Measurements from ENCODE around the gene MMD2. TPM values are rescaled to one million over a fixed set of nuclear protein-coding genes. Genes with fewer than 3 reads are reported as not detected.
"Not testable (repeated sequence)": the region's sequence is repeated elsewhere in the genome, so short reads cannot be mapped to it uniquely, and the experiment has no call there.

MMD2 gene
- total RNA-seq, 2 donors from 2014 or later, result 0.19 TPM; not detected in 1

DNA sequence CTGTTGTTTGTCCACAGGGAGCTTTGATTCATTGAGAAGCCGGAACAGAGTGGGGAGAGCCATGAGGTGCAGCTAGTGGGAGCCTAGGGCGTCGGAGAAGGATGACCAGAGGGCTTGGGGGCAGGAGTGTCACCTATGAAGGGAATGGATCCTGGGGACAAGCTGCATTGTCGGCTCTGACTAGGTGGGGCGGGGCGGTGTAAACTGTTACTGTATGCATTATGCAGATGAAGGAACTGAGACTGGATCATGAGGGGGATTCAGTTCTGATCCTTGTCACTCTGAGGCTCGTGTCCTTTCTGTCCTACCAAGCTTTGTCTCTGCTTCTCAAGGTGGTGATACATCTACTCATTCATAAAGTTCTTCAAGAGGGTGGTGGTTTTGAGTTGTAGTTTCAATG lies 39.9 kb upstream of the MMD2 start:
- H3K9me3 ChIP-seq, result no peaks in the 10 kb centered on the region
- H3K27ac ChIP-seq, result no peak overlapping the region
- no peaks in the 10 kb centered on the region for H3K4me1 ChIP-seq
- no peak for DNase-seq (ENCODE audit: low spot score)
- H3K4me3 ChIP-seq, result no peak overlapping the region
- no peaks in the 10 kb centered on the region for H3K27me3 ChIP-seq
- TF ChIP-seq, protein P1, sequence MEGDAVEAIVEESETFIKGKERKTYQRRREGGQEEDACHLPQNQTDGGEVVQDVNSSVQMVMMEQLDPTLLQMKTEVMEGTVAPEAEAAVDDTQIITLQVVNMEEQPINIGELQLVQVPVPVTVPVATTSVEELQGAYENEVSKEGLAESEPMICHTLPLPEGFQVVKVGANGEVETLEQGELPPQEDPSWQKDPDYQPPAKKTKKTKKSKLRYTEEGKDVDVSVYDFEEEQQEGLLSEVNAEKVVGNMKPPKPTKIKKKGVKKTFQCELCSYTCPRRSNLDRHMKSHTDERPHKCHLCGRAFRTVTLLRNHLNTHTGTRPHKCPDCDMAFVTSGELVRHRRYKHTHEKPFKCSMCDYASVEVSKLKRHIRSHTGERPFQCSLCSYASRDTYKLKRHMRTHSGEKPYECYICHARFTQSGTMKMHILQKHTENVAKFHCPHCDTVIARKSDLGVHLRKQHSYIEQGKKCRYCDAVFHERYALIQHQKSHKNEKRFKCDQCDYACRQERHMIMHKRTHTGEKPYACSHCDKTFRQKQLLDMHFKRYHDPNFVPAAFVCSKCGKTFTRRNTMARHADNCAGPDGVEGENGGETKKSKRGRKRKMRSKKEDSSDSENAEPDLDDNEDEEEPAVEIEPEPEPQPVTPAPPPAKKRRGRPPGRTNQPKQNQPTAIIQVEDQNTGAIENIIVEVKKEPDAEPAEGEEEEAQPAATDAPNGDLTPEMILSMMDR (IDR thresholded peaks at IDR 0.05), result no peak
- peaks cover 27% of the 10 kb centered on the region for H3K36me3 ChIP-seq

DNA sequence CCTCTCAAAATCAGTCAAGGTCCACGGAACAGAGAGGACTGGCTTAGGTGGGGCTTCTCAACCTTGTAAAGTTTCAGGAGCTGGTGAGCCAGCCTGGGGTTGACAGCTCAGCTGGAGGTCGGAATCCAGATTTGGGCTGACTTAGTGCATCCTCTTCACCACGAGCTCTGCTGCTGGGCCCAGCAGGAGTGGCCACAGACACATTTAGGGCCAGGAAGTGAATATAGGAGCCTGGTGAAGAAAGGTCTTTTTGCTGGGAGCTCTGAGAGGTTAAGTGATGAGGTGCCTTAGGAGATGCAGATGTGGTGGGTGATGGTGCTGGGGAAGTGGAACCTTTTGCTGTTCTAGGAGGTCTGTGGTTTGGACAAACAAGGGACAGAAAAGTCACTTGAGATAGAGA lies 39.3 kb upstream of the MMD2 start:
- H3K36me3 ChIP-seq, result peaks cover 31% of the 10 kb centered on the region
- H3K9me3 ChIP-seq, result no peaks in the 10 kb centered on the region
- no peak overlapping the region for H3K27ac ChIP-seq
- no peaks in the 10 kb centered on the region for H3K27me3 ChIP-seq
- no peaks in the 10 kb centered on the region for H3K4me1 ChIP-seq
- no peak for DNase-seq (ENCODE audit: low spot score)
- TF ChIP-seq, protein P1 (IDR thresholded peaks at IDR 0.05), result no peak
- H3K4me3 ChIP-seq, result no peak overlapping the region

DNA sequence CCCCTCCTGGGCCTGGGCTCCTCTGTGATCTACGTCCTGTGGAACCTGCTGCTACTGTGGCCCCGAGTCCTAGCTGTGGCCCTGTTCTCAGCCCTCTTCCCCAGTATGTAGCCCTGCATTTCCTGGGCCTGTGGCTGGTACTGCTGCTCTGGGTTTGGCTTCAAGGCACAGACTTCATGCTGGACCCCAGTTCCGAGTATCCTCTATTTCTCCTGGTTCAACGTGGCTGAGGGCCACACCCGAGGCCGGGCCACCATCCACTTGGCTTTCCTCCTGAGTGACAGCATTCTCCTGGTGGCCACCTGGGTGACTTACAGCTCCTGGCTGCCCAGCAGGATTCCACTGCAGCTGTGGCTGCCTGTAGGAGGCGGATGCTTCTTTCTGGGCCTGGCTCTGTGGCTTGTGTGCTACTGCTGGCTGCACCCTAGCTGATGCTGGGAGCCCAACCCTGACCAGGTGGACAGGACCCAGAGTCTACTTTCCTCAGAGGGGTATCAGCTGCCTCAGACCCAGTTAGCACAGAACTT lies 37.8 kb upstream of the MMD2 start:
- no peaks in the 10 kb centered on the region for H3K27me3 ChIP-seq
- TF ChIP-seq, protein P1 (IDR thresholded peaks at IDR 0.05), result no peak
- H3K4me3 ChIP-seq, result no peak overlapping the region
- H3K36me3 ChIP-seq, result peaks cover 40% of the 10 kb centered on the region
- no peaks in the 10 kb centered on the region for H3K9me3 ChIP-seq
- no peak overlapping the region for H3K27ac ChIP-seq
- H3K4me1 ChIP-seq, result no peaks in the 10 kb centered on the region
- no peak for DNase-seq (ENCODE audit: low spot score)

DNA sequence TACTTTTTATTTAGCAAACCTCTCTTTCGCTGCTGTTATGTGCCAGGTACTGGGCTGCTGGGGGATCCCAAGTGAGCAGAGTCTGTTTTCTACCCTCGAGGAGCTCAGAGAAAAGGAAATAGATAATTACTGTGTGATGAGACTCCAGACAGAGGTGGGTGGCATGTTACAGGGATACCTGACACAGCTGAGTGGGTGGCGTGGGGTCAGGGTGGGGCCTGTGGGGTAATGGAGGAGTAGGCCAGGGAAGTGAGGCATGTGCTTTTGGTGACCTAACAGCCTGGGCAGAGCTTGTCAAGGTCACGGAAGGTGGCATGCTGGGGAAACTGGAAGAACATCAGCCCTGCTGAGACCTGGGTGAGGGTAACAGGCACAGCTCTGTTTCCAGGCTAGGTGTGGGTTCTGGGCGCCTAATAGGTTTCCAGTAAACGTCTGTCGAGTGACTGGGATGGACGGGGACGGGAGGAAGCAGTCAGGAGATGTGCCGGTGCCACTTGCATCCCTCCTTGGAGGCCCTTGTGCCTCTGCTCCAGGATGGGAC lies 36.5 kb upstream of the MMD2 start:
- Histone ChIP-seq H3K4me3 (no peak overlapping the region), H3K9me3 (no peaks in the 10 kb centered on the region), H3K27me3 (no peaks in the 10 kb centered on the region), H3K4me1 (no peaks in the 10 kb centered on the region), H3K27ac (no peak overlapping the region), H3K36me3 (peaks cover 40% of the 10 kb centered on the region)
- TF ChIP-seq, protein P1 (IDR thresholded peaks at IDR 0.05), result no peak
- DNase-seq (ENCODE audit: low spot score), result no peak

DNA sequence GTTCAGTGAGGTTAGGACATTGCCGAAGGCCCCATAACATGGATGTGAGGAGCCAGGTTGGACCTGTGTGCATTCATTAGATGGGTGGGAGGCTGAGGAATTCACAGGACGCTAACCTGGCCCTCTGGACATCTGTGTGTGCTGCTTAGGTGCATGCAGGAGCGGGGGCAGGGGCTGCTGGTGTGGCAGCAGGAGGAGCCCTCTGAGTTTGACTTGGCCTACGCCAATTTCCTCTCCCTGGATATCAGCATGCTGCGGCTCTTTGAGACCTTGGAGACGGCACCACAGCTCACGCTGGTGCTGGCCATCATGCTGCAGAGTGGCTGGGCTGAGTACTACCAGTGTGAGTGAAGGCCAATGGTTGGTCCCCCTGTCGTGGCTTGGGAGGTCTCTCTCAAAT lies 34.5 kb upstream of the MMD2 start:
- no peak for DNase-seq (ENCODE audit: low spot score)

DNA sequence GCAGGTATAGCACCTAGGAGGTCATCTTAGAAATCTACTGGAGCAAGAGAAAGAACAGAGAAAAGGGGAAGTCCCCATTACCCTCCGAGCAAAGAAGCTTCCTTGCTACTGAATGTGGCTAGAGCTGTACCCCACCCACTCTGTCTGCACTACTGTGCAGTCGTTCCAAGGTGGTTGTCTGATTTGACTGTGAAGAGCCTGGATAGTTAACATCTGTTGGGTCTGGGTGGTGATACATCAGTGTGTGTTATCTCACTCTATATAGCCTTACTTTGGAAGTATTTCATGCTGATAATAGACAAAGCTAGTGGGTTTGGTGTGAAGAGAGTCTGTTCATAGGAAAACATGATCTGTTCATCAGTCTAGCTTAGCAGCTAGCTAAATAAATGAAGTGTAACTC lies 23.8 kb upstream of the MMD2 start:
- DNase-seq (ENCODE audit: low spot score); H3K9me3 ChIP-seq; H3K27ac ChIP-seq; H3K4me3 ChIP-seq; H3K4me1 ChIP-seq; H3K27me3 ChIP-seq: not testable (repeated sequence)
- peaks cover 40% of the 10 kb centered on the region for H3K36me3 ChIP-seq

More for the DNA sequence above, 34.5 kb upstream of the MMD2 start:
- peaks cover 51% of the 10 kb centered on the region for H3K36me3 ChIP-seq
- no peaks in the 10 kb centered on the region for H3K9me3 ChIP-seq
- TF ChIP-seq, protein P1 (IDR thresholded peaks at IDR 0.05), result no peak
- H3K4me3 ChIP-seq, result no peak overlapping the region
- no peaks in the 10 kb centered on the region for H3K4me1 ChIP-seq
- no peaks in the 10 kb centered on the region for H3K27me3 ChIP-seq
- H3K27ac ChIP-seq, result no peak overlapping the region

DNA sequence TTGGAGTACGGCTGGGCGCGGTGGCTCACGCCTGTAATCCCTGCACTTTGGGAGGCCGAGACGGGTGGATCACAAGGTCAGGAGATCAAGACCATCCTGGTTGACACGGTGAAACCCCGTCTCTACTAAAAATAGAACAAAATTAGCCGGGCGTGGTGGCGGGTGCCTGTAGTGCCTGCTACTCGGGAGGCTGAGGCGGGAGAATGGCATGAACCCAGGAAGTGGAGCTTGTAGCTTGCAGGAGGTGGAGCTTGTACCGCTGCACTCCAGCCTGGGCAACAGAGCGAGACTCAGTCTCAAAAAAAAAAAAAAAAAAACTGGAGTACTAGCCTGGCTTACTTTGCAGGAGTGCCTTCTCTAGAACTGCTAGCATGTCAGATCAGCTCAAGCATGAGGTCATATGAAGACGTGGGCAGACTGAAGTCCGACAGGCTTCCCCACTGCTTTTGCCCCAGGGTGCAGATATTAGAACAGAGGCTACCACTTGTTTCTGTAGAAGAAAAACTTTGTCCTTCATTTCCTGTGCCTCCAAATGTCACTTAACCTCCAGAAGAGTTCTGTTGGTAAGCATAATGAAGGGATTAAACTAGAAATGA lies 22.4 kb upstream of the MMD2 start:
- H3K9me3 ChIP-seq; H3K27me3 ChIP-seq; H3K4me1 ChIP-seq; H3K27ac ChIP-seq; DNase-seq (ENCODE audit: low spot score); H3K4me3 ChIP-seq: not testable (repeated sequence)
- peaks cover 36% of the 10 kb centered on the region for H3K36me3 ChIP-seq

DNA sequence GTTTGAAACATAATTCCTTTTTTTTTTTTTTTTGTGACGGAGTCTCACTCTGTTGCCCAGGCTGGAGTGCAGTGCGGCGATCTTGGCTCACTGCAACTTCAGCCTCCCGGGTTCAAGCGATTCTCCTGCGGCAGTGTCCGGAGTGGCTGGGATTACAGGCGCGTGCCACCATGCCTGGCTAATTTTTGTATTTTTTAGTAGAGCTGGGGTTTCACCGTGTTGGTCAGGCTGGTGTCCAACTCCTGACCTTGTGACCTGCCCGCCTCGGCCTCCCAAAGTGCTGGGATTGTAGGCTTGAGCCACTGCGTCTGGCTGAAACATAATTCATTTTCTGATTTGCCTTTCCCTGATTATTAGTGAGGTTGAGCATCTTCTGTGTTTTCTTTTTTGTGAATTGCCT lies 16.6 kb upstream of the MMD2 start:
- not testable (repeated sequence) for H3K9me3 ChIP-seq; H3K4me1 ChIP-seq; DNase-seq (ENCODE audit: low spot score); H3K4me3 ChIP-seq; H3K27ac ChIP-seq; H3K27me3 ChIP-seq
- peaks cover 19% of the 10 kb centered on the region for H3K36me3 ChIP-seq
